KOPT-K1 (cell line): ENCODE measurements around the gene DPP10.
"Not testable (repeated sequence)": the region's sequence is repeated elsewhere in the genome, so short reads cannot be mapped to it uniquely, and the experiment has no call there.

ENCODE experiments used
- H3K27ac ChIP-seq: fragments of 200-600 bp; sonication (generic); 2 replicates; pipeline ENCODE4 v1.5.1; 2016; ENCODE audit warnings: antibody characterized with exemption, mild to moderate bottlenecking, low read depth, low read length; ENCODE audit not compliant: poor library complexity, severe bottlenecking
- H3K36me3 ChIP-seq: fragments of 200-600 bp; sonication (generic); 2 replicates; pipeline ENCODE4 v1.5.1; 2017; ENCODE audit warnings: antibody characterized with exemption, mild to moderate bottlenecking, low read length, moderate library complexity; ENCODE audit not compliant: insufficient read depth
- H3K9me3 ChIP-seq: fragments of 200-600 bp; sonication (generic); 2 replicates; pipeline ENCODE4 v1.5.1; 2017; ENCODE audit warnings: antibody characterized with exemption, low read length, mild to moderate bottlenecking; ENCODE audit not compliant: insufficient read depth, poor library complexity, severe bottlenecking

DPP10 gene

DNA sequence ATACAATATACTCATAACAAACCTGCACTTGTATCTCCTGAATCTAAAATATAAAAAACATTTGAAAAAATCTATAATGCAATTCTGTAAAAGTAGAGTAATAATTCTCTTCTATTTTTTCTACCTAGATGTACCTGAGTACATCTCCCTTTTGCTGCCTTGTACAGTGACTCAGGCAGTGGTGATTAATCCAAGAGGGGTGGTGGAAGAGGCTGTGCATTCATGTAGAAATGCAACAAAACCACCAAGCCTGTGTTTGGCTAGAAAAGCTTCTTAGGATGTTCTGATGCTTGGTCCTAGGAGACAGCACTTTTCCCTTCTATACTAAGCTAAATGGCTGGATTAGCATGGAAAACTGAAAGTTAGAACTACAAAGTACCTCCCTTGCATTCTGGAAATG is 245.8 kb downstream of the DPP10 start:
- Histone ChIP-seq H3K9me3 (no peaks in the 10 kb centered on the region), H3K36me3 (no peaks in the 10 kb centered on the region), H3K27ac (no peak overlapping the region)

GRCh38 chr2:114698520-114698919 is 256.1 kb downstream of the DPP10 start:
- no peaks in the 10 kb centered on the region for H3K36me3 ChIP-seq
- H3K9me3 ChIP-seq, result no peaks in the 10 kb centered on the region
- no peak overlapping the region for H3K27ac ChIP-seq

DNA sequence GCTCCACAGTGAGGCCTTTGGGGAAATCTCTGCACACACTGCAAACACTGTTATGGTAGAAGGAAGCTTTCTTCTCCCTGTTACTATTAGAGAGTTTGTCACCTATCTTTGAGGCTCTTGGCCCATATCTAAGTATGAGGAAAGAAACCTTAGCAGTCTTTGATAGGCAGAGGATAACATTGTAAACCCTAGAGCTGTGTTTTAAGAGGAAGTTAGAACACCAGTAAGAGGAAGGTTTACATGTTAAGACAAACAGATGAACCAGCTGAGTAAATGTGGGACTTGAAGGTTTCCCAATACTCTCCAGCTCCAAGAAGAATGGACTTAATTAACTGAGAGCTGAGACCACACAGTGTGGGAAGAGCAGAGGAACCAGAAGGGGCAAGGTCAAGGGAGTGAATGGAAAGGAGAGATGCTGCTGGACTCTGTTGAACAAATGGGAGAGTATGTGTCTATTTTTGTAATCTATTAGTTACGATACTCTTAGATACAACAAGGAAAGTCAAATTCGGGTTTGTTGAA is 257.0 kb downstream of the DPP10 start:
- H3K9me3 ChIP-seq, result no peaks in the 10 kb centered on the region
- H3K27ac ChIP-seq, result no peak overlapping the region
- no peaks in the 10 kb centered on the region for H3K36me3 ChIP-seq

DNA sequence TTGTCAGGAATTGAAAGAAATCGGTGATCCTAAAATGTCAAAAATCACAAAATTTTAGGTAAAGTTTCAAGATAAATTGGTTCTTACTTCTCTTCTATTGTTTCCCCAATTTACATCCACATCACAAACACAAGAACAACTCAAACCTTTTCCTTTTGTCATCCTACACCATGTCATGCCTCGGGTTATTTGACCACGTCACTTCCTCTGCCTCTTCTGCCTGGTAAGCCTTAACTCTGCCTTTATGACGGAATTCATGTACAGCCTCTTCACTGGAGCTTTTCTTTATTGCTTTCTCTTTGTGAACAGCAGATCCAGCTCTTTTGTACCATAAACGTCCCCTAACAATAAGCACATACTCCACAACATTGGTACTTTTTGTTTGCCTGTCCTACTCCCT is 258.0 kb downstream of the DPP10 start:
- H3K36me3 ChIP-seq, result no peaks in the 10 kb centered on the region
- no peak overlapping the region for H3K27ac ChIP-seq
- H3K9me3 ChIP-seq, result no peaks in the 10 kb centered on the region

- H3K27ac ChIP-seq, result no peak overlapping the region
- no peaks in the 10 kb centered on the region for H3K9me3 ChIP-seq
- no peaks in the 10 kb centered on the region for H3K36me3 ChIP-seq
Measured at GRCh38 chr2:114709936-114710850, 267.8 kb downstream of the DPP10 start.

GRCh38 chr2:114714313-114714712 is 271.9 kb downstream of the DPP10 start:
- no peaks in the 10 kb centered on the region for H3K36me3 ChIP-seq
- H3K9me3 ChIP-seq, result no peaks in the 10 kb centered on the region
- H3K27ac ChIP-seq, result no peak overlapping the region

- Histone ChIP-seq H3K9me3 (no peaks in the 10 kb centered on the region), H3K36me3 (no peaks in the 10 kb centered on the region), H3K27ac (no peak overlapping the region)
Measured at GRCh38 chr2:114717049-114717448, 274.6 kb downstream of the DPP10 start.

GRCh38 chr2:114724454-114724853 is 282.0 kb downstream of the DPP10 start:
- Histone ChIP-seq H3K27ac (no peak overlapping the region), H3K36me3 (no peaks in the 10 kb centered on the region), H3K9me3 (no peaks in the 10 kb centered on the region)

- Histone ChIP-seq H3K27ac (no peak overlapping the region), H3K36me3 (no peaks in the 10 kb centered on the region), H3K9me3 (no peaks in the 10 kb centered on the region)
Measured at GRCh38 chr2:114727012-114727411, 284.6 kb downstream of the DPP10 start.

GRCh38 chr2:114728372-114728771 is 285.9 kb downstream of the DPP10 start:
- no peaks in the 10 kb centered on the region for H3K9me3 ChIP-seq
- H3K36me3 ChIP-seq, result no peaks in the 10 kb centered on the region
- H3K27ac ChIP-seq, result no peak overlapping the region

GRCh38 chr2:114729026-114729425 is 286.6 kb downstream of the DPP10 start:
- Histone ChIP-seq H3K27ac (no peak overlapping the region), H3K36me3 (no peaks in the 10 kb centered on the region)

DNA sequence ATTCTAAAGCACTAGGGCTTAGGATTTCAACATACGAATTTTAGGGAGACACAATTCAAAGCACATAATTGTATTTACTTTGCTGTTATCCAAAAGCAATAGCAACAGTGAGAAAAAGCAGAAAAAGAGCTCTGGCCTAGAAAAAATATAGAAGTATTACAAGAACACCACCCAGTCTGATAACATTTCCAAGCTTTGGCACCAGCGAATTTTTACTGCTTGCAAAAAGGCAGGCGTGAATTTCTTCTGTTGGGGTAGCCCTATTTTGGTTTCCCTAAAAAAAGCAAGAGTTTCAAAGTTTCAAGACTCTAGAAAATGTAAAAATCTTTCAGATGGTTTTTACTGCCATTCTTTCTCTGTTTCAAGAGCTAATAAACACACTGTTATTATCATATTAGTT is 292.7 kb downstream of the DPP10 start:
- Histone ChIP-seq H3K36me3 (no peaks in the 10 kb centered on the region), H3K27ac (no peak overlapping the region), H3K9me3 (no peaks in the 10 kb centered on the region)

More at GRCh38 chr2:114729026-114729425, 286.6 kb downstream of the DPP10 start:
- no peaks in the 10 kb centered on the region for H3K9me3 ChIP-seq

- H3K9me3 ChIP-seq, result no peaks in the 10 kb centered on the region
- no peaks in the 10 kb centered on the region for H3K36me3 ChIP-seq
- H3K27ac ChIP-seq, result no peak overlapping the region
Measured at GRCh38 chr2:114742245-114742644, 299.8 kb downstream of the DPP10 start.

DNA sequence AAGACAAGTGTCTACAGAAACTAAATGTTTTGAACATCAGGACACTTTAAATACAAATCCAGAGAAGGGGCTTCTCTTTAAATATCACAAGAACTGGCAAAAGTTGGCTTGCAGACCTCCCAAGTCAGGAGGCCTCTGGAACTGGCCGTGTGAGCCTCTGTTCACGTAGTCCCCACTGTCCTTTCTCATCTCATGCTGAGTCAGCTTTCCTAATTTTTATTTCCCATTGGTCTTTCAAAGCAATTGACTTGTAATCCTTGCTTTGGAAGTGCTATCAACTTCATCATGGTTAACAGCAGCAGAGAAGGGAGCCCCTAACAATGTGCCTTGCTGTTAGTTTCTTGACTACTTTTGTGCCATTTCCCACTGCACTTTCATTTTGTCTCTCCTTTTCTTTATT is 303.3 kb downstream of the DPP10 start:
- Histone ChIP-seq H3K36me3 (no peaks in the 10 kb centered on the region), H3K27ac (no peak overlapping the region), H3K9me3 (no peaks in the 10 kb centered on the region)

GRCh38 chr2:114748175-114748574 is 305.7 kb downstream of the DPP10 start:
- H3K9me3 ChIP-seq, result not testable (repeated sequence)

GRCh38 chr2:114752425-114752824 is 310.0 kb downstream of the DPP10 start:
- H3K9me3 ChIP-seq, result no peaks in the 10 kb centered on the region
- H3K27ac ChIP-seq, result no peak overlapping the region
- no peaks in the 10 kb centered on the region for H3K36me3 ChIP-seq

More at GRCh38 chr2:114748175-114748574, 305.7 kb downstream of the DPP10 start:
- H3K36me3 ChIP-seq, H3K27ac ChIP-seq: not testable (repeated sequence)
